AG10803 (cell line): Measurements from ENCODE around the gene ELF5.

Source experiments
- DNase-seq: peaks from one replicate; pipeline ENCODE4 v3.0.0; 2010; ENCODE audit warnings: low read depth
- H3K4me3 ChIP-seq: 2 replicates; pipeline ENCODE4 v1.5.1; 2011; ENCODE audit warnings: mild to moderate bottlenecking, low read length, control low read depth
- TF ChIP-seq, protein P1 (sequence below): conservative IDR thresholded peaks from 2 replicates; pipeline ENCODE4 v1.5.1; 2011; ENCODE audit warnings: mild to moderate bottlenecking, low read length, control low read depth, inconsistent platforms

ELF5 gene

DNA sequence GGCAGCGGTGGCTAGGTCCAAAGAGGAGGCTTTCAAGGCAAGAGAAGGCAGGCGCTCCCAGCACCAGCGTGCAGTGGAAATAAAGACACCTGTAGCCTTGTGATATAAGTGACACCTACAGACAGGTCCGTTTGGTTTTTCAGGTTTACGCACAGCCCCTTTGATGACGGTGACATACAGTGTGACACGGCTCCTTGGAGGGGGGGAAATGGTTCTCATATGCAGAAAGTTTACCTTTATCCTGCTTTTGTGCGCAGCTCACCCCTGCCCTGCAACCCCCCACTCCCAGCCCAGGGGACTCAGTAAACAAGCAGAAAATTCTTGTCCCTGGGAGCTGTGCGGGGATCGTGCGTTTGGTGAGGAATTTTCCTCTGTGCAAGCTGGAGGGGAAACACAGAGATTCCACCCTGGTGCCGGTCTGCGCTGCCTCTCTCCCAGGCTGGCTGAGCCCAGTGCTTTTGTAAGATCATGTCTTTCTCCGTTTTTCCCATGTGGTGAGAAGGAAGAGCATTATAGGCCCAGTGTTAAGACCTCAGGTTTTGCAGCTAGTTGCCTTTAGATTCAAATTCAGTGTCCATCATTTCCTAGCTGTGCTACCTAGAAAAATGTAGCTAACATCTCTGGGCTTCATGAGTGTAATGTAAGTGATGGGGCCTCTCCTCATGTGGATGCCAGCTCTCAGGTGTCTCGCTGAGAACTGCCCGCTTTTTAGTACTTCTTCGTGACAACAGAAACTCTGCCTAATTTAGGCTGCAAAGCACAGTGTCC, at the start of gene ELF5:
TSS of gene ELF5 (minus strand) at position 113 of the 768 bp plus-strand sequence. CDS start 8,045 bp downstream, outside the sequence.
- no peak for DNase-seq
- TF ChIP-seq, protein P1, sequence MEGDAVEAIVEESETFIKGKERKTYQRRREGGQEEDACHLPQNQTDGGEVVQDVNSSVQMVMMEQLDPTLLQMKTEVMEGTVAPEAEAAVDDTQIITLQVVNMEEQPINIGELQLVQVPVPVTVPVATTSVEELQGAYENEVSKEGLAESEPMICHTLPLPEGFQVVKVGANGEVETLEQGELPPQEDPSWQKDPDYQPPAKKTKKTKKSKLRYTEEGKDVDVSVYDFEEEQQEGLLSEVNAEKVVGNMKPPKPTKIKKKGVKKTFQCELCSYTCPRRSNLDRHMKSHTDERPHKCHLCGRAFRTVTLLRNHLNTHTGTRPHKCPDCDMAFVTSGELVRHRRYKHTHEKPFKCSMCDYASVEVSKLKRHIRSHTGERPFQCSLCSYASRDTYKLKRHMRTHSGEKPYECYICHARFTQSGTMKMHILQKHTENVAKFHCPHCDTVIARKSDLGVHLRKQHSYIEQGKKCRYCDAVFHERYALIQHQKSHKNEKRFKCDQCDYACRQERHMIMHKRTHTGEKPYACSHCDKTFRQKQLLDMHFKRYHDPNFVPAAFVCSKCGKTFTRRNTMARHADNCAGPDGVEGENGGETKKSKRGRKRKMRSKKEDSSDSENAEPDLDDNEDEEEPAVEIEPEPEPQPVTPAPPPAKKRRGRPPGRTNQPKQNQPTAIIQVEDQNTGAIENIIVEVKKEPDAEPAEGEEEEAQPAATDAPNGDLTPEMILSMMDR, result no peak
- H3K4me3 ChIP-seq, result no peak within 1 kb of the TSS

DNA sequence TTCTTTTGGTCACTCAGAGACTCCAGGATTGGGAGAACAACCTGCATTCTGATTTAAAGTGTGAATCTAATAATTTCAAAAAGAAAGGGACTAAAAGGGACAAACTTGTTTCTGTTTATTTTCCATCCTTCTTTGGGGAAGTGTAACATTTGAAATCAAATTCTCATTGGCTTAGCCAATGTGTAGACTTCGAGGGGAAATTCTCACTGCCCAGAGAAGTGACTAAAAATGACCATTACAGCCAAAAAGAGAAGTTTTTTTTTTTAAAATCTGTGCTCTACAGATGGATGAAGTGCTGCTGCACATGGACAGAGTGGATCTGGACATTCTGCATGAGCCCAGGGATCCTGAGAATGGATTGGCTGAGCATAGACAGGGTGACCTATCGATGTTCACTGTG, 49.4 kb upstream of the ELF5 start:
- no peak for DNase-seq
- TF ChIP-seq, protein P1, result no peak
- no peak overlapping the region for H3K4me3 ChIP-seq

DNA sequence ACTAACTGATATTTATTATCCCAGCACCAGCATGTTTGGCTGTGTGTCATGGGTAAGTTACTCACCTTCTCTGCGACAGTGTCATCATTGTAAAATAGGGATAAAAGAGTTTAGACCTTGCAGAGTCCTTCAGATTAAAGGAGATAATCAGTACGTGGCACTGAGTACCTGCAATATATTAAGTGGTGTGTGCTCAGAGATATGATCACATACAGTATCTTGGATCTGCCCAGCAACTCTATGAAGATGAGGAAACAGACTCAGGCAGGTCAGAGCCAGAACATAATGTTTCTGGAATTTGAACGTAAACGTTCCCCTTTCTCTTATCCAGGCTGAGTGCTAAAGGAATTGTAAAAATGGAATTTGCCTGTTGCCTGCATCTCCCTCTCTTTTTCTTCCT, 46.9 kb upstream of the ELF5 start:
- H3K4me3 ChIP-seq, result no peak overlapping the region
- TF ChIP-seq, protein P1, result no peak
- no peak for DNase-seq

DNA sequence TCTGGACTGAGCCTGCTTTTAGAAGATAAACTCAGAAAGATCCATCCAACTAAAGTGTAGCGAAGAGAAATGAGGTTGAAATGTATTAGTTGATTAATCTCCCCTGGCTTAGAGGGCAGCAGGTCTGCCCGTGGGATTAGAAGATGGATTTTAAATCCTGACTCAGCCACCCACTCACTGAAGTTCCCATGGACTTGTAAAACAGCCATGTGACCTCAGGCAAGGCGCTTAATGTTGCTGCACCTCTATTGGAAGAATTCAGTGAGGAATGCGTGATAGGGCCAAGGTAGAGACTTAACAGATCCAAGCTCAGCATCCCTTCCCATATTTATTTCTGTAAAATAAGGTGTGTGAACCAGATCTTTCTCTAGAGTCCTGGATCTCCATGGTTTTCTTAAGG, 45.1 kb upstream of the ELF5 start:
- no peak overlapping the region for H3K4me3 ChIP-seq
- TF ChIP-seq, protein P1, result no peak
- no peak for DNase-seq

DNA sequence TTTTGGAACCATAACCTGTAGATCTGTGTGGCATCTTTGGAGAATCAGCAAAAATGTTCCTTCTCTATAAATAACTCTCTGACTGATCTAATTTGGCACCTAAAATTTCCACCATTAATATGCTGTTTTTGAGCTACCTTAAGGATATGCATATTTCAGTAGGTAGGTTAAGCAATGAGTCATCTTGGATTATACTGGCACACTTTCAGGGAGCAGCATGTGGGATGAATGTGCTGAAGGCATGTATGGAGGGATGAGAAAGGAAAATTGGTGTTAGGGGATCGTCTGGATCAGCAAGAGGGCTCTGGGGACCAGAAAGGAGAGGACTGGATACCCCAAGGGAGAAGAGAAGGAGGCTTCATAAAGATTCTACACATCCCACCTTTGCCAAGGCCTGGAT, 44.6 kb upstream of the ELF5 start:
- H3K4me3 ChIP-seq, result no peak overlapping the region
- TF ChIP-seq, protein P1, result no peak
- DNase-seq, result no peak

DNA sequence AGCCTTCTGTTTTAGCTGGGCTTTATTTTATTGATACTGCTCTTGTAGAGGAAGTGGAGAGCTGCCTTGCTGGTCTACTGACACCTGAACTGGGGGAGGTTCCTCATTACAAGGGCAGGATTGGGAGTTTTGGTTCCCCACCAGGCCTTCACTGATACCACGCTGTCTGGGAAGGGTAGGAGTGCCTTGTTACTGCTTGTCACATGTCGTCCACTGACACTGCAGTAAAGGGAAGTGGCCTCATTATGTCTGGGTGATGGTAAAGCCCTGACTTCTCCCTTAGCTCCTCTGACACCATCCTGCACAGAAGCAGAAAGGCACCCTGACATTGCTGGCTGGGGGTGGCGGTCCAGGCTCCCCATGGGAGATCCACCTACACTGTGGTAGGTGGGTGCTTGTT, 38.7 kb upstream of the ELF5 start:
- no peak overlapping the region for H3K4me3 ChIP-seq
- DNase-seq, result no peak
- TF ChIP-seq, protein P1, result no peak

DNA sequence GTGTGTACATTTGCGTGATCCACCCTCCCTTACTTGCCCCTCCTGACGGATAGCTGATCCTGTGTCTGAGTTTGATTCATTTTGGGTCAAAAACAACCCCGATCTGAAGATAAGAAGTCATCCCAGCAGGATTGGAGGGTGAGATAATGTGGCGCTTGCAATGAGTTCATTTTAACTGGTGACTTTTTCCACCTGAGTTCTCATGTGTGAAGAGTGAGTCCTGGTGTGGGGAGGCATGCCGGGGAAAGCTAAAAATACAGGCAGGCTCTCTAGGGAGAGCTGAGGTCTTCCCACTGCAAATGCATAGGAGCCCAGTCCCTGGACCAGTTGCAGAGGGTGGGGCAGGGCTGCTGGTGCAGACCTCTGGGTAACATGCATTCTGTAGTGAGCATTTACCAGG, 35.7 kb upstream of the ELF5 start:
- H3K4me3 ChIP-seq, result no peak overlapping the region
- TF ChIP-seq, protein P1, result no peak

More for the DNA sequence above, 35.7 kb upstream of the ELF5 start:
- DNase-seq, result no peak
